Kidney (tissue), 14 donors: Measurements from ENCODE around the gene APP. TPM values are rescaled to one million over a fixed set of nuclear protein-coding genes. Genes with fewer than 3 reads are reported as not detected.

Experiments used
- DNase-seq, 5 donors: peaks; one replicate each; pipeline ENCODE4 v3.0.0-alpha.2; 2013 to 2020
- FAIRE-seq: peaks from 2 replicates; lab custom pipeline; 2012; peaks lifted over from hg19 to GRCh38; lab: Jason Lieb, UNC
- H3K27ac ChIP-seq, 2 donors: one replicate each; pipeline ENCODE4 v1.7.0; 2013; ENCODE audit warnings: low read depth in 2 of 2, low read length in 2 of 2, inconsistent platforms in 1 of 2
- H3K27me3 ChIP-seq: one replicate; pipeline ENCODE4 v1.7.1; 2013; ENCODE audit warnings: low read length, inconsistent platforms; ENCODE audit not compliant: control insufficient read depth, insufficient read depth
- H3K36me3 ChIP-seq, 3 donors: one replicate each; pipeline versions ENCODE4 v1.7.0 to v1.7.1; 2013; ENCODE audit warnings: low read length in 3 of 3, control low read depth in 1 of 3, inconsistent platforms in 1 of 3; ENCODE audit not compliant: insufficient read depth in 3 of 3, control insufficient read depth in 2 of 3
- H3K4me1 ChIP-seq, 3 donors: one replicate each; pipeline versions ENCODE4 v1.7.0 to v1.7.1; 2013; ENCODE audit warnings: low read length in 3 of 3, inconsistent platforms in 1 of 3, low read depth in 1 of 3; ENCODE audit not compliant: control insufficient read depth in 2 of 3, insufficient read depth in 2 of 3
- H3K4me3 ChIP-seq, 3 donors: one replicate each; pipeline versions ENCODE4 v1.7.0 to v1.8.1; 2013; ENCODE audit warnings: low read length in 3 of 3, control low read depth in 1 of 3, inconsistent platforms in 1 of 3
- H3K9ac ChIP-seq, 3 donors: one replicate each; pipeline versions ENCODE4 v1.7.0 to v1.7.1; 2013; ENCODE audit warnings: low read length in 3 of 3, control low read depth in 1 of 3, inconsistent platforms in 1 of 3
- H3K9me3 ChIP-seq, 3 donors: one replicate each; pipeline versions ENCODE4 v1.7.0 to v1.7.1; 2013; ENCODE audit warnings: low read length in 3 of 3, control low read depth in 1 of 3, inconsistent platforms in 1 of 3; ENCODE audit not compliant: control insufficient read depth in 2 of 3, insufficient read depth in 1 of 3
- intact Hi-C: fragments of 100-400 bp; cut with DNase I; formaldehyde crosslinking; loops from one replicate; pipeline ENCODE4 v1.11.1; 2022
- polyA plus RNA-seq: library from polyadenylated mRNA; stranded (reverse); fragments of 350-450 nt; fragmentation: Illumina TruSeq; extraction: RNeasy Lipid Tissue Mini Kit (QIAGEN cat#74804); gene quantifications from one replicate; pipeline ENCODE4 v1.2.3, GENCODE V29; 2014; ENCODE audit warnings: low read depth, low replicate concordance; ENCODE audit not compliant: insufficient read depth
- total RNA-seq: library from RNA; stranded (reverse); fragmentation: NEBNext Ultra II Directional; extraction: Animal tissue kit (Norgen Biotek cat#: 25700); gene quantifications from one replicate; pipeline ENCODE4 v1.2.1, GENCODE V29; 2021
- TF ChIP-seq, protein P1 (sequence below): IDR thresholded peaks from 3 replicates; pipeline ENCODE4 v1.5.1; 2012; ENCODE audit warnings: mild to moderate bottlenecking, moderate library complexity, borderline replicate concordance; ENCODE audit not compliant: insufficient read depth; ENCODE audit errors: extremely low read depth
- donor health status: control.
- donor health status: control.
- donor health status: control.
- donor health status: control.
- donor health status: control.
- donor health status: DM: yes; HTN: yes; CAD: no.
- donor health status: Normal renal cell carcinoma (clear cell type).

The APP gene
- total and polyA plus RNA-seq, 2 donors from 2014 or later: 472 to 1,303 TPM

DNA sequence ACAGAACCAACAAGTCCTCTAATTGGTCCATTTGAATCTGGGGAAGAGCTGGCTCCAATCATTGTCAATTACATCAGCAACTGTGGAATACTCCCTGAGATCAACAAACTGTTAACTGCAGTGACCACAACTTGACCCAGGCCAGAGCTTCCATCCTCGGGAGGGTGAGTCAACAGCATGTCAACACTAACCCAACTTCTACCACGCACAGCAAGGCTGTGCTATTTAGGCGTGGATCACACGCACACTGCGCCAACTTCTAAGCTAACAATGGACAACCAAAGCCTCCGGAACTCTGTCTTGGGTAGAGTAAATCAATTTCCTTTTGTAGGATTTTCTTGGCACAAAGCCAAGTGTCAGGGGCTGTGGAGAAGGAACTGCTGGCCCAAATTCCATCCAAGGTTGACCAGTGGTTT, 30.4 kb downstream of the APP start:
- Histone ChIP-seq H3K4me1 (peaks cover 0 to 5% (median 4%) of the 10 kb centered on the region in 3 donors), H3K9ac (no peak overlapping the region), H3K27me3 (no peaks in the 10 kb centered on the region), H3K4me3 (no peak overlapping the region), H3K27ac (no peak overlapping the region), H3K36me3 (no peaks in the 10 kb centered on the region), H3K9me3 (no peaks in the 10 kb centered on the region)
- FAIRE-seq (no peak), DNase-seq (peak in 3 of 5 donors; percentile 49 to 76 (median 73))
- TF ChIP-seq, protein P1, sequence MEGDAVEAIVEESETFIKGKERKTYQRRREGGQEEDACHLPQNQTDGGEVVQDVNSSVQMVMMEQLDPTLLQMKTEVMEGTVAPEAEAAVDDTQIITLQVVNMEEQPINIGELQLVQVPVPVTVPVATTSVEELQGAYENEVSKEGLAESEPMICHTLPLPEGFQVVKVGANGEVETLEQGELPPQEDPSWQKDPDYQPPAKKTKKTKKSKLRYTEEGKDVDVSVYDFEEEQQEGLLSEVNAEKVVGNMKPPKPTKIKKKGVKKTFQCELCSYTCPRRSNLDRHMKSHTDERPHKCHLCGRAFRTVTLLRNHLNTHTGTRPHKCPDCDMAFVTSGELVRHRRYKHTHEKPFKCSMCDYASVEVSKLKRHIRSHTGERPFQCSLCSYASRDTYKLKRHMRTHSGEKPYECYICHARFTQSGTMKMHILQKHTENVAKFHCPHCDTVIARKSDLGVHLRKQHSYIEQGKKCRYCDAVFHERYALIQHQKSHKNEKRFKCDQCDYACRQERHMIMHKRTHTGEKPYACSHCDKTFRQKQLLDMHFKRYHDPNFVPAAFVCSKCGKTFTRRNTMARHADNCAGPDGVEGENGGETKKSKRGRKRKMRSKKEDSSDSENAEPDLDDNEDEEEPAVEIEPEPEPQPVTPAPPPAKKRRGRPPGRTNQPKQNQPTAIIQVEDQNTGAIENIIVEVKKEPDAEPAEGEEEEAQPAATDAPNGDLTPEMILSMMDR: no peak
- intact Hi-C loops: no loop called here

DNA sequence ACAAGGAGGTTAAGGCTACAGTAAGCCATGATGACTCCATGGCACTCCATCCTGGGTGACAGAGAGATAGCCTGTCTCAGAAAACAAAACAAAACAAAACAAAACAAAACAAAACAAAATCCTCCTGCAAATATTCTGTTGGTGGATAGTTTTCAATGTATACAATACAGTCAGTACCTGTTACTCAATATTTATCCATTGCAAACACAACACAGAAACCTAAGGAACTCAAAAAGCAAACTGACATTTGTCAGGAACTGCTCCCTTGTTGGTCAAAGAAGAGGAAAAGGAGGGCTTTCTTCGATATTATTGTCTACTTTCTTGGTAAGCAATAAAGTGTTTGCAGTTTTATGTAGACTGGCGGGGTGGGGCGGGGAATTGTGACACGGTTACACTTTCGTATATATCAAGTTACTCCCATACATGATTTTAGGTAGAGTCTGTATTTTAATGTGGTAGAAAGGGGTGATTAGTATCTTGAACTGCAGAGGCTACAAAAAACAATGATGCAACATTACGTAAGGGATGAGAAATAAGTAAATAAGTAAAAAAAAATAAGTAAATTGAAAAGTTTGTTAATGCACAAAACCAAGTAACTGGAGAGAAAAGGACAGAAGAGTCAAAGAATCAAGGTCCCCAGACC, 31.8 kb downstream of the APP start:
- DNase-seq (no peak), FAIRE-seq (no peak)
- Histone ChIP-seq H3K9ac (no peak overlapping the region), H3K9me3 (no peaks in the 10 kb centered on the region), H3K27ac (no peak overlapping the region), H3K4me3 (no peak overlapping the region), H3K4me1 (peaks cover 0 to 5% (median 3%) of the 10 kb centered on the region in 3 donors), H3K36me3 (no peaks in the 10 kb centered on the region), H3K27me3 (no peaks in the 10 kb centered on the region)
- TF ChIP-seq, protein P1: no peak
- intact Hi-C loops: no loop called here

DNA sequence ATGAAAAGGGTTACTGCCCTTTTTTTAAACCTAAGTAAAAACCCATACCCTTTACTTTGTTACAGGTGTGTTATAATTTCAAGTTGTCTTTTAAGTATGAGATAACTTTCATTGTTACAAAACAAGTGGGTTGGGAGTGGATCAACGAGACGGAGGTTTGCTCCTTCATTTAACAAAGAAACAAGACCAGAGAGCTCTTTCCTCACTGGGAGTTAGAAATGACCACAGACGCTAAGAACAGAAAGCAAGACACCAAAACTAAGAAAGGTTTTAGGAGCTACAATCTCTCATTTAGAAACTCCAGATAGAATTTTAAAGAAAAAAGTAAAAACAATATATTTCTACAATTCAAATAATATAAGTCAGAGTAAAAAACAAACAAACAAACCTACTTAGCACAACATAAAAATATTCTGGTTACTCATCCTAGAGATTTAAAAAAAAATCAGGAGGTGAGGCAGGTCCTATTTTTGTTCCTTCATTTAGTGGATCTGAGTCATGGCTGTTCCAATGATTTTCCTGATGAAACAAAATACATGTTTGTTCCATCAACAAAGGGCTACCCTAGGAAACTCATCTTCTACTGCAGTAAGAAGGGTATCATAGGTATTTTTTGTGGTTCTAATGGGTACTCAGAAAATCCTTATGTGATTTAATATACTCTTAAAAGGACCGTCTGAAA, 33.0 kb downstream of the APP start:
- DNase-seq (no peak), FAIRE-seq (no peak)
- H3K9me3 ChIP-seq: no peaks in the 10 kb centered on the region
- no peak overlapping the region for H3K4me3 ChIP-seq
- H3K9ac ChIP-seq: no peak overlapping the region
- no peak overlapping the region for H3K27ac ChIP-seq
- H3K36me3 ChIP-seq: no peaks in the 10 kb centered on the region
- intact Hi-C loops: no loop called here
- no peaks in the 10 kb centered on the region for H3K27me3 ChIP-seq
- TF ChIP-seq, protein P1: no peak
- H3K4me1 ChIP-seq: peaks cover 0 to 5% (median 3%) of the 10 kb centered on the region in 3 donors
